Erythroblast (primary cell): ENCODE results near the gene CD300LD.

Source experiments
- GATA1 ChIP-seq: IDR thresholded peaks from 2 replicates; pipeline ENCODE4 v1.6.1; 2011; ENCODE audit warnings: low read depth, mild to moderate bottlenecking, control low read depth, low read length, moderate library complexity
- POLR2A ChIP-seq: IDR thresholded peaks from 2 replicates; pipeline ENCODE4 v1.6.1; 2011; ENCODE audit warnings: mild to moderate bottlenecking, low read length

GRCh38 chr17:74601944-74602572 lies 10.0 kb upstream of the CD300LD start:
- TF ChIP-seq POLR2A = no peak
- TF ChIP-seq GATA1 = no peak
